OCI-M1 (cell line): ENCODE data around the gene NPTXR.
"Not testable (repeated sequence)": the region's sequence is repeated elsewhere in the genome, so short reads cannot be mapped to it uniquely, and the experiment has no call there.

Source experiments
- DNase-seq: peaks from one replicate; lab custom pipeline; 2025; lab: John Stamatoyannopoulos, UW

Gene NPTXR

GRCh38 chr22:38868886-38869381 lies 25.1 kb upstream of the NPTXR start:
- DNase-seq, result peak; percentile 81

GRCh38 chr22:38868286-38868721 lies 24.5 kb upstream of the NPTXR start:
- no peak for DNase-seq

GRCh38 chr22:38867471-38868285 lies 23.9 kb upstream of the NPTXR start:
- DNase-seq, result no peak

- DNase-seq, result no peak
Measured at GRCh38 chr22:38867124-38867455, 23.3 kb upstream of the NPTXR start.

GRCh38 chr22:38866399-38867123 lies 22.7 kb upstream of the NPTXR start:
- DNase-seq, result no peak

GRCh38 chr22:38866024-38866398 lies 22.2 kb upstream of the NPTXR start:
- DNase-seq, result no peak

- DNase-seq, result no peak
Measured at GRCh38 chr22:38865201-38866023, 21.6 kb upstream of the NPTXR start.

- no peak for DNase-seq
Measured at GRCh38 chr22:38864361-38865191, 20.7 kb upstream of the NPTXR start.

GRCh38 chr22:38863531-38864131 lies 19.8 kb upstream of the NPTXR start:
- no peak for DNase-seq

- no peak for DNase-seq
Measured at GRCh38 chr22:38862375-38863329, 18.8 kb upstream of the NPTXR start.

GRCh38 chr22:38861927-38862326 lies 18.1 kb upstream of the NPTXR start:
- no peak for DNase-seq

GRCh38 chr22:38861170-38861876 lies 17.5 kb upstream of the NPTXR start:
- DNase-seq, result no peak

- no peak for DNase-seq
Measured at GRCh38 chr22:38860283-38861169, 16.7 kb upstream of the NPTXR start.

- DNase-seq, result no peak
Measured at GRCh38 chr22:38859581-38860282, 15.9 kb upstream of the NPTXR start.

- DNase-seq, result no peak
Measured at GRCh38 chr22:38858492-38858891, 14.7 kb upstream of the NPTXR start.

GRCh38 chr22:38854476-38854875 lies 10.6 kb upstream of the NPTXR start:
- DNase-seq, result not testable (repeated sequence)

GRCh38 chr22:38853883-38854282 lies 10.1 kb upstream of the NPTXR start:
- not testable (repeated sequence) for DNase-seq
